Vagina (tissue), 2 donors: ENCODE measurements around the gene MRAS. TPM values are rescaled to one million over a fixed set of nuclear protein-coding genes. Genes with fewer than 3 reads are reported as not detected.
"Not testable (repeated sequence)": the region's sequence is repeated elsewhere in the genome, so short reads cannot be mapped to it uniquely, and the experiment has no call there.

ENCODE experiments used
- DNase-seq, 2 donors: peaks; one replicate each; pipeline ENCODE4 v3.0.0-alpha.2; 2017; ENCODE audit errors: extremely low spot score in 2 of 2
- H3K27ac ChIP-seq: fragments of 200-600 bp; sonication (generic); one replicate; pipeline ENCODE4 v1.5.1; 2019
- H3K27me3 ChIP-seq: fragments of 200-600 bp; sonication (generic); one replicate; pipeline ENCODE4 v1.5.1; 2019
- H3K36me3 ChIP-seq, 2 donors: fragments of 200-600 bp; sonication (generic); one replicate each; pipeline ENCODE4 v1.5.1; 2017 to 2019
- H3K4me1 ChIP-seq: fragments of 200-600 bp; sonication (generic); one replicate; pipeline ENCODE4 v1.5.1; 2019
- H3K4me3 ChIP-seq, 2 donors: fragments of 200-600 bp; sonication (generic); 1 replicate in 1 of 2; 2 replicates in 1 of 2; pipeline ENCODE4 v1.5.1; 2016 to 2019
- H3K9me3 ChIP-seq: fragments of 200-600 bp; sonication (generic); one replicate; pipeline ENCODE4 v1.5.1; 2019
- CTCF ChIP-seq, 3 experiments: fragments of 450-650 bp in 2 of 3; fragments of 200-600 bp in 1 of 3; sonication (generic) in 1 of 3; IDR thresholded peaks; one replicate each; pipeline ENCODE4 v1.5.1; 2017 to 2019; ENCODE audit warnings: antibody characterized with exemption in 3 of 3, mild to moderate bottlenecking in 2 of 3, moderate library complexity in 2 of 3
- POLR2A ChIP-seq, 2 donors: fragments of 450-650 bp; IDR thresholded peaks; one replicate each; pipeline ENCODE4 v1.6.1; 2017; ENCODE audit warnings: antibody characterized with exemption in 2 of 2, mild to moderate bottlenecking in 2 of 2, moderate library complexity in 2 of 2
- POLR2AphosphoS5 ChIP-seq, 2 donors: sonication (generic); formaldehyde crosslinking; IDR thresholded peaks; one replicate each; pipeline ENCODE4 v1.9.0; 2017; ENCODE audit warnings: antibody characterized with exemption in 2 of 2, mild to moderate bottlenecking in 2 of 2, low read depth in 1 of 2; ENCODE audit not compliant: insufficient read depth in 1 of 2
- intact Hi-C: fragments of 100-400 bp; cut with DNase I; formaldehyde crosslinking; loops from one replicate; pipeline ENCODE4 v1.15.1; 2023
- total RNA-seq: library from RNA; depleted of rRNA; stranded (reverse); fragments of >200 nt; gene quantifications from one replicate; pipeline ENCODE4 v1.2.3, GENCODE V29; 2016

The MRAS gene
- total RNA-seq, 1 donor from 2014 or later, result 26.8 TPM

GRCh38 chr3:138418601-138419206 is 70.3 kb downstream of the MRAS start:
- TF ChIP-seq CTCF (IDR thresholded peaks at IDR 0.05), result no peak
- no peak for TF ChIP-seq POLR2AphosphoS5 (IDR thresholded peaks at IDR 0.05; ENCODE audit: insufficient read depth in 1 of 2, low read depth in 1 of 2)
- no peak for TF ChIP-seq POLR2A (IDR thresholded peaks at IDR 0.05)
- no peaks in the 10 kb centered on the region for H3K9me3 ChIP-seq
- no peaks in the 10 kb centered on the region for H3K36me3 ChIP-seq
- no peak for DNase-seq
- intact Hi-C loops, result no loop called here
- H3K4me3 ChIP-seq, result no peak overlapping the region
- no peak overlapping the region for H3K27ac ChIP-seq
- H3K4me1 ChIP-seq, result no peaks in the 10 kb centered on the region
- no peaks in the 10 kb centered on the region for H3K27me3 ChIP-seq

DNA sequence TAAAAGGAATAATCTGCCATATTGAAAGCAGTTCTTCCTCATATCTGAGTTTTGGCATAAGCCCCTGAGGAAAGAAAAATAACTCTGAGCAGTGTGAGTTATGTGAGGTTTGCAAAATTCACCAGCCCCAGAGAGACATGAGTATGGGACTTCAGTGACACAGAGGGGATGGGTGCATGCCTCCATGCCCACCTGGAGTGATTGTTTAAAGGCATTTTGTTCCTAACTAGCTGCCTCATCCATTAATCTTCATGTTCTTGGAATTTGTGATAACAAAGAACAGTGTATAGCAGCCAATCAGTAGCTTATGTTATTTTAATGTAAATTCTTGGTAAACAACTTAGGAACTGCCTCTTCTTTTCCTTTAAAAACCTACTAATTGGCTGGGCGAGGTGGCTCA is 74.9 kb downstream of the MRAS start:
- Histone ChIP-seq H3K9me3 (no peaks in the 10 kb centered on the region), H3K27me3 (no peaks in the 10 kb centered on the region), H3K4me1 (no peaks in the 10 kb centered on the region), H3K4me3 (no peak overlapping the region), H3K27ac (no peak overlapping the region), H3K36me3 (no peaks in the 10 kb centered on the region)
- TF ChIP-seq POLR2A (IDR thresholded peaks at IDR 0.05), result no peak
- no peak for TF ChIP-seq CTCF (IDR thresholded peaks at IDR 0.05)
- no peak for DNase-seq
- intact Hi-C loops, result no loop called here

GRCh38 chr3:138424323-138424722 is 75.9 kb downstream of the MRAS start:
- intact Hi-C loops, result no loop called here
- Histone ChIP-seq H3K27ac (no peak overlapping the region), H3K4me3 (no peak overlapping the region), H3K9me3 (no peaks in the 10 kb centered on the region), H3K4me1 (no peaks in the 10 kb centered on the region), H3K27me3 (no peaks in the 10 kb centered on the region), H3K36me3 (no peaks in the 10 kb centered on the region)
- TF ChIP-seq CTCF (IDR thresholded peaks at IDR 0.05), result no peak
- no peak for TF ChIP-seq POLR2A (IDR thresholded peaks at IDR 0.05)
- no peak for TF ChIP-seq POLR2AphosphoS5 (IDR thresholded peaks at IDR 0.05; ENCODE audit: insufficient read depth in 1 of 2, low read depth in 1 of 2)
- no peak for DNase-seq

GRCh38 chr3:138426211-138426610 is 77.8 kb downstream of the MRAS start:
- Histone ChIP-seq H3K4me1 (no peaks in the 10 kb centered on the region), H3K27ac (no peak overlapping the region), H3K4me3 (no peak overlapping the region), H3K36me3 (no peaks in the 10 kb centered on the region), H3K9me3 (no peaks in the 10 kb centered on the region), H3K27me3 (no peaks in the 10 kb centered on the region)
- TF ChIP-seq CTCF (IDR thresholded peaks at IDR 0.05) (peak in 1 of 3 experiments; percentile 13), POLR2AphosphoS5 (IDR thresholded peaks at IDR 0.05; ENCODE audit: insufficient read depth in 1 of 2, low read depth in 1 of 2) (no peak), POLR2A (IDR thresholded peaks at IDR 0.05) (no peak)
- intact Hi-C loops, result no loop called here
- DNase-seq, result no peak

GRCh38 chr3:138426754-138427153 is 78.4 kb downstream of the MRAS start:
- H3K27me3 ChIP-seq, H3K27ac ChIP-seq, intact Hi-C loops: not testable (repeated sequence)

More at GRCh38 chr3:138426754-138427153, 78.4 kb downstream of the MRAS start:
- not testable (repeated sequence) for H3K9me3 ChIP-seq, H3K4me1 ChIP-seq, DNase-seq, H3K36me3 ChIP-seq, H3K4me3 ChIP-seq
